HepG2 (cell line): ENCODE results near the gene NUDT3. TPM values are rescaled to one million over a fixed set of nuclear protein-coding genes. Genes with fewer than 3 reads are reported as not detected.

Experiments used
- ATAC-seq: fragments of 200-7000 bp; cut with Tn5 transposase; 3 replicates; pipeline ENCODE4 v1.9.1; 2020; ENCODE audit warnings: mild to moderate bottlenecking, moderate library complexity
- BruUV-seq: library from RNA; stranded (reverse); fragments of 400-500 nt; replicated peaks from 2 replicates; lab custom pipeline; 2021; lab: Mats Ljungman, UMichigan
- CTCF ChIA-PET: fragments of 300-600 bp; formaldehyde crosslinking; extraction: SDS; loops from one replicate; lab custom pipeline; 2021; ENCODE audit warnings: low total read pairs, inconsistent platforms, low intra/inter-chr PET ratio; lab: Yijun Ruan, JAX
- POLR2A ChIA-PET: fragments of 350-600 bp; sonication (Branson Sonifier 250); formaldehyde crosslinking; loops from one replicate; lab custom pipeline; 2020; ENCODE audit warnings: antibody characterized with exemption, inconsistent platforms; lab: Yijun Ruan, JAX
- DNase-seq: peaks from one replicate; pipeline ENCODE4 v3.0.0-alpha.2; 2015; ENCODE audit warnings: low spot score
- FAIRE-seq: peaks from 3 replicates; lab custom pipeline; 2011; peaks lifted over from hg19 to GRCh38; lab: Jason Lieb, UNC
- H2AFZ ChIP-seq: one replicate; pipeline ENCODE4 v1.6.1; 2011; ENCODE audit warnings: low read length, inconsistent platforms
- H3K27ac ChIP-seq: fragments of 300-600 bp; 3 replicates; pipeline ENCODE4 v1.8.0; 2011; ENCODE audit warnings: mixed run types, mild to moderate bottlenecking, mixed read lengths, low read length, inconsistent platforms; ENCODE audit not compliant: insufficient read depth; ENCODE audit errors: extremely low read length
- H3K27me3 ChIP-seq, 2 experiments: fragments of 200-600 bp in 1 of 2; 2 replicates in 1 of 2; 3 replicates in 1 of 2; pipeline versions ENCODE4 v1.6.0 to v1.8.0; 2011; ENCODE audit warnings: low read length in 2 of 2, mild to moderate bottlenecking in 2 of 2, moderate library complexity in 2 of 2, inconsistent platforms in 1 of 2; ENCODE audit not compliant: insufficient read depth in 2 of 2, control insufficient read depth in 1 of 2
- H3K36me3 ChIP-seq, 2 experiments: fragments of 200-600 bp in 1 of 2; replicated peaks in 1 of 2; 2 replicates in 1 of 2; 3 replicates in 1 of 2; pipeline versions ENCODE4 v1.5.1 to v1.8.0; 2011; ENCODE audit warnings: low read length in 2 of 2, inconsistent platforms in 1 of 2; ENCODE audit not compliant: insufficient read depth in 2 of 2, control insufficient read depth in 1 of 2
- H3K4me1 ChIP-seq: 2 replicates; pipeline ENCODE4 v1.5.1; 2012; ENCODE audit warnings: low read length, inconsistent platforms; ENCODE audit not compliant: insufficient read depth
- H3K4me2 ChIP-seq: 2 replicates; pipeline ENCODE4 v1.6.0; 2011; ENCODE audit warnings: low read depth, low read length, inconsistent platforms
- H3K4me3 ChIP-seq, 3 experiments: fragments of 200-600 bp in 1 of 3; sonication (generic), shearing (Covaris generic) in 1 of 3; replicated peaks in 1 of 3; 2 replicates each; pipeline ENCODE4 v1.5.1; 2011 to 2016; ENCODE audit warnings: low read length in 3 of 3, inconsistent platforms in 2 of 3, low read depth in 2 of 3, mild to moderate bottlenecking in 2 of 3, control low read depth in 1 of 3, mixed read lengths in 1 of 3; ENCODE audit not compliant: insufficient read depth in 1 of 3
- H3K79me2 ChIP-seq: one replicate; pipeline ENCODE4 v1.6.1; 2011; ENCODE audit warnings: low read length, inconsistent platforms; ENCODE audit not compliant: insufficient read depth
- H3K9ac ChIP-seq: 2 replicates; pipeline ENCODE4 v1.6.0; 2011; ENCODE audit warnings: mild to moderate bottlenecking, low read depth, low read length, inconsistent platforms; ENCODE audit not compliant: insufficient read depth
- H3K9me3 ChIP-seq: 2 replicates; pipeline ENCODE4 v1.5.1; 2012; ENCODE audit warnings: mild to moderate bottlenecking, low read length
- H4K20me1 ChIP-seq: 2 replicates; pipeline ENCODE4 v1.6.0; 2011; ENCODE audit warnings: inconsistent platforms, mild to moderate bottlenecking, low read length, moderate library complexity; ENCODE audit not compliant: insufficient read depth
- CBX1 ChIP-seq: IDR thresholded peaks from one replicate; pipeline ENCODE4 v1.6.1; 2016; ENCODE audit warnings: antibody characterized with exemption, low read depth
- DDIT3 ChIP-seq: sonication (generic); formaldehyde crosslinking; IDR thresholded peaks from 2 replicates; pipeline ENCODE4 v1.4.0; 2020; ENCODE audit warnings: mild to moderate bottlenecking, missing genetic modification reagents
- KMT2A ChIP-seq: sonication (generic); formaldehyde crosslinking; IDR thresholded peaks from 2 replicates; pipeline ENCODE4 v1.4.0; 2020; ENCODE audit warnings: missing genetic modification reagents
- TCF7 ChIP-seq: sonication (generic); IDR thresholded peaks from 2 replicates; pipeline ENCODE4 v1.6.1; 2016; ENCODE audit warnings: antibody characterized with exemption, low read depth
- ZBTB40 ChIP-seq, 2 experiments: fragments of 450-650 bp in 1 of 2; sonication (generic) in 1 of 2; formaldehyde crosslinking in 1 of 2; IDR thresholded peaks; 2 replicates each; pipeline versions ENCODE4 v1.6.1 to v1.8.0; 2016 to 2022; ENCODE audit warnings: antibody characterized with exemption in 1 of 2, mild to moderate bottlenecking in 1 of 2, missing genetic modification reagents in 1 of 2
- ZNF205 ChIP-seq: IDR thresholded peaks from 2 replicates; pipeline ENCODE4 v1.6.1; 2018; ENCODE audit warnings: missing biosample characterization, missing genetic modification reagents
- ZNF251 ChIP-seq: sonication (generic); formaldehyde crosslinking; IDR thresholded peaks from 2 replicates; pipeline ENCODE4 v1.9.0; 2021; ENCODE audit warnings: mild to moderate bottlenecking, missing genetic modification reagents
- ZNF841 ChIP-seq: sonication (generic); formaldehyde crosslinking; IDR thresholded peaks from 2 replicates; pipeline ENCODE4 v1.8.1; 2023; ENCODE audit warnings: missing genetic modification reagents, borderline replicate concordance
- ZSCAN29 ChIP-seq: sonication (generic); formaldehyde crosslinking; conservative IDR thresholded peaks from 2 replicates; pipeline ENCODE4 v1.4.0; 2020; ENCODE audit warnings: mild to moderate bottlenecking, missing genetic modification reagents
- WGBS: methylation state at CpG from one replicate; pipeline ENCODE4 v1.1.6; 2017; ENCODE audit warnings: low lambda C conversion rate; 5-methylcytosine and 5-hydroxymethylcytosine counted together
- in situ Hi-C: cut with HindIII; loops from 2 replicates; pipeline ENCODE4 v1.10.0; 2017; ENCODE audit warnings: low pct_unique_long_range_greater_than_20kb; ENCODE audit not compliant: extremely low pct_ligation_motif_present
- intact Hi-C: fragments of 100-400 bp; cut with micrococcal nuclease; formaldehyde crosslinking; loops from one replicate; pipeline ENCODE4 v1.10.0; 2022; ENCODE audit not compliant: unreplicated experiment
- polyA plus RNA-seq, 8 experiments: library from polyadenylated mRNA; depleted of rRNA in 3 of 8; stranded (reverse) in 7 of 8; unstranded in 1 of 8; fragments of >200 nt; fragmentation: Illumina TruSeq in 4 of 8; extraction: Trizol in 4 of 8; gene quantifications; 2 replicates each; pipeline versions ENCODE4 v1.2.1 to v1.2.3, GENCODE V29; 2011 to 2016; ENCODE audit warnings: low read depth in 4 of 8, missing spikeins in 1 of 8, mixed read lengths in 1 of 8; ENCODE audit not compliant: insufficient read depth in 1 of 8
- total RNA-seq, 5 experiments: library from RNA; depleted of rRNA; stranded (reverse); fragments of >200 nt; fragmentation: Illumina TruSeq; extraction: Trizol; gene quantifications; 2 replicates each; pipeline ENCODE4 v1.2.3, GENCODE V29; 2016; ENCODE audit warnings: low read depth in 1 of 5

NUDT3 gene
- total and polyA plus RNA-seq, 2 of the 13 experiments (the other 11 are each of a cell fraction or from before 2014, with no cell fraction given) = 20.2 to 20.6 TPM

- ChIA-PET POLR2A (no interaction called here), CTCF (no interaction called here)
- BruUV-seq = no TSS peak
- no peak for DNase-seq
- TF ChIP-seq ZNF841 (CRISPR knock-in tag) = no peak
- TF ChIP-seq KMT2A (CRISPR knock-in tag) = no peak
- TF ChIP-seq ZSCAN29 = no peak
- no peak for TF ChIP-seq ZNF251 (CRISPR knock-in tag)
- TF ChIP-seq DDIT3 (CRISPR knock-in tag) = no peak
- TF ChIP-seq, all 625 proteins: peak for 0
- Histone ChIP-seq H3K4me3 (no peak overlapping the region), H3K9me3 (no peaks in the 10 kb centered on the region), H3K27me3 (no peaks in the 10 kb centered on the region), H3K36me3 (peaks cover 1 to 16% of the 10 kb centered on the region in 2 experiments), H3K79me2 (no peaks in the 10 kb centered on the region), H2AFZ (no peak overlapping the region), H4K20me1 (peaks cover 3% of the 10 kb centered on the region; the same call in 1 of the 2 replicates), H3K4me1 (peaks cover 15% of the 10 kb centered on the region), H3K4me2 (no peak overlapping the region), H3K27ac (no peak overlapping the region), H3K9ac (no peak overlapping the region)
- no peak for FAIRE-seq
- in situ Hi-C loops (no loop called here), intact Hi-C loops (no loop called here)
- ATAC-seq = no peak
- WGBS = 93% methylated on average over 2 of the region's 2 CpGs
Observed at GRCh38 chr6:34298941-34299340, 93.5 kb downstream of the NUDT3 start.

GRCh38 chr6:34295721-34296120, 96.7 kb downstream of the NUDT3 start:
- H3K27ac ChIP-seq = no peak overlapping the region
- DNase-seq = no peak
- ATAC-seq = no peak
- 99% methylated on average over 3 of the region's 3 CpGs for WGBS
- no peak overlapping the region for H3K4me3 ChIP-seq
- no peaks in the 10 kb centered on the region for H3K9me3 ChIP-seq
- no peaks in the 10 kb centered on the region for H3K27me3 ChIP-seq
- in situ Hi-C loops = no loop called here
- no peak overlapping the region for H3K4me2 ChIP-seq
- peaks cover 11 to 39% of the 10 kb centered on the region in 2 experiments for H3K36me3 ChIP-seq
- intact Hi-C loops = no loop called here
- H3K4me1 ChIP-seq = peaks cover 7% of the 10 kb centered on the region
- H2AFZ ChIP-seq = no peak overlapping the region
- CTCF ChIA-PET = no interaction called here
- BruUV-seq = no TSS peak
- POLR2A ChIA-PET = no interaction called here
- no peak for TF ChIP-seq TCF7
- TF ChIP-seq ZBTB40 (IDR thresholded peaks at IDR 0.05) = no peak
- TF ChIP-seq ZBTB40 (CRISPR knock-in tag; IDR thresholded peaks at IDR 0.05) = no peak
- TF ChIP-seq CBX1 = no peak
- no peak for TF ChIP-seq ZNF205 (CRISPR knock-in tag)
- FAIRE-seq = no peak
- H3K79me2 ChIP-seq = no peaks in the 10 kb centered on the region
- H3K9ac ChIP-seq = no peak overlapping the region
- H4K20me1 ChIP-seq = no peaks in the 10 kb centered on the region
